PC-9 (cell line): ENCODE data around the gene ARHGAP35. TPM values are rescaled to one million over a fixed set of nuclear protein-coding genes. Genes with fewer than 3 reads are reported as not detected.
A peak's percentile ranks its signal among the peaks of the same experiment; 100 is the strongest.

ENCODE experiments used
- BruUV-seq: library from RNA; stranded (reverse); fragments of 400-500 nt; replicated peaks from 2 replicates; lab custom pipeline; 2021; lab: Mats Ljungman, UMichigan
- CTCF ChIA-PET: fragments of 300-600 bp; sonication (Branson Sonifier 250); formaldehyde crosslinking; loops from one replicate; lab custom pipeline; 2022; ENCODE audit warnings: antibody characterized with exemption; lab: Charles Lee
- POLR2A ChIA-PET: fragments of 300-600 bp; sonication (Branson Sonifier 250); formaldehyde crosslinking; loops from one replicate; lab custom pipeline; 2022; ENCODE audit warnings: antibody characterized with exemption; ENCODE audit not compliant: unreplicated experiment; lab: Charles Lee
- DNase-seq, 2 experiments: peaks; one replicate each; pipeline versions ENCODE4 v3.0.0 to v3.0.0-alpha.2; 2015 to 2022; ENCODE audit warnings: mixed read lengths in 1 of 2
- H2AFZ ChIP-seq: fragments of 200-600 bp; sonication (generic); 2 replicates; pipeline ENCODE4 v1.8.1; 2017; ENCODE audit warnings: antibody characterized with exemption
- H3F3A ChIP-seq: fragments of 200-600 bp; sonication (generic); 2 replicates; pipeline ENCODE4 v1.8.1; 2017; ENCODE audit warnings: antibody characterized with exemption, mild to moderate bottlenecking, low read depth; ENCODE audit not compliant: insufficient read depth
- H3K27ac ChIP-seq: fragments of 200-600 bp; sonication (generic); 2 replicates; pipeline ENCODE4 v1.6.1; 2016; ENCODE audit warnings: mixed run types
- H3K27me3 ChIP-seq: fragments of 200-600 bp; sonication (generic); 2 replicates; pipeline ENCODE4 v1.6.1; 2016; ENCODE audit warnings: low read depth, mixed run types; ENCODE audit not compliant: insufficient read depth
- H3K36me3 ChIP-seq: fragments of 200-600 bp; sonication (generic); 2 replicates; pipeline ENCODE4 v1.6.1; 2016; ENCODE audit warnings: low read depth, mixed run types
- H3K4me1 ChIP-seq: fragments of 200-600 bp; sonication (generic); replicated peaks from 2 replicates; pipeline ENCODE4 v1.6.1; 2016; ENCODE audit warnings: mixed run types; ENCODE audit not compliant: insufficient read depth
- H3K4me2 ChIP-seq: fragments of 200-600 bp; sonication (generic); 2 replicates; pipeline ENCODE4 v1.6.1; 2017; ENCODE audit warnings: mixed run types
- H3K4me3 ChIP-seq: fragments of 200-600 bp; sonication (generic); 2 replicates; pipeline ENCODE4 v1.6.1; 2016; ENCODE audit warnings: mixed run types
- H3K79me2 ChIP-seq: fragments of 200-600 bp; sonication (generic); 2 replicates; pipeline ENCODE4 v1.6.1; 2017; ENCODE audit warnings: low read depth, mixed run types
- H3K9me2 ChIP-seq: fragments of 200-600 bp; sonication (generic); 2 replicates; pipeline ENCODE4 v1.8.1; 2017; ENCODE audit warnings: mild to moderate bottlenecking; ENCODE audit not compliant: insufficient read depth
- H3K9me3 ChIP-seq: fragments of 200-600 bp; sonication (generic); 2 replicates; pipeline ENCODE4 v1.8.1; 2016; ENCODE audit warnings: low read depth; ENCODE audit not compliant: insufficient read depth
- H4K20me1 ChIP-seq: fragments of 200-600 bp; sonication (generic); 2 replicates; pipeline ENCODE4 v1.8.1; 2017; ENCODE audit not compliant: insufficient read depth
- CTCF ChIP-seq: fragments of 200-600 bp; sonication (generic); conservative IDR thresholded peaks from 2 replicates; pipeline ENCODE4 v1.6.1; 2017; ENCODE audit warnings: mixed run types, antibody characterized with exemption, mild to moderate bottlenecking, moderate library complexity
- EZH2 ChIP-seq: fragments of 200-600 bp; sonication (generic); IDR thresholded peaks from 2 replicates; pipeline ENCODE4 v1.8.0; 2017; ENCODE audit warnings: antibody characterized with exemption, low read depth
- intact Hi-C: fragments of 100-400 bp; cut with micrococcal nuclease; formaldehyde crosslinking; loops from one replicate; pipeline ENCODE4 v1.10.0; 2022; ENCODE audit not compliant: unreplicated experiment
- total RNA-seq: library from RNA; stranded (reverse); gene quantifications from 2 replicates; pipeline ENCODE4 v1.2.3, GENCODE V29; 2021

The ARHGAP35 gene
- total RNA-seq, 1 experiment from 2014 or later: 104 TPM

- no peak overlapping the region for H3K4me3 ChIP-seq
Measured at GRCh38 chr19:46813839-46814358, 46.9 kb upstream of the ARHGAP35 start.

GRCh38 chr19:46815833-46816627, 44.8 kb upstream of the ARHGAP35 start:
- ChIA-PET POLR2A (no interaction called here), CTCF (interaction anchor here (1.0 kb wide), 1 partner anchor 24 kb away, joined by 4 read pairs; no protein-coding TSS in a partner anchor)
- Histone ChIP-seq H3F3A (peaks cover 7% of the 10 kb centered on the region; the same call in 1 of the 2 replicates), H3K27ac (no peak overlapping the region), H3K4me3 (no peak overlapping the region), H3K9me2 (no peaks in the 10 kb centered on the region), H3K9me3 (no peaks in the 10 kb centered on the region), H3K4me1 (peaks cover 14% of the 10 kb centered on the region; the same call in 1 of the 2 replicates), H4K20me1 (no peaks in the 10 kb centered on the region; the same call in 1 of the 2 replicates), H2AFZ (no peak overlapping the region), H3K27me3 (no peaks in the 10 kb centered on the region), H3K4me2 (no peak overlapping the region), H3K36me3 (no peaks in the 10 kb centered on the region), H3K79me2 (no peaks in the 10 kb centered on the region)
- BruUV-seq: no TSS peak
- no peak for TF ChIP-seq EZH2
- TF ChIP-seq CTCF: no peak
- no peak for DNase-seq
- intact Hi-C loops: no loop called here

More at GRCh38 chr19:46813839-46814358, 46.9 kb upstream of the ARHGAP35 start:
- BruUV-seq: no TSS peak
- Histone ChIP-seq H3F3A (no peaks in the 10 kb centered on the region), H3K4me2 (no peak overlapping the region), H4K20me1 (no peaks in the 10 kb centered on the region; the same call in 1 of the 2 replicates), H3K4me1 (0 out of 2 replicates have a peak, but pooled peaks cover 7% of the 10 kb centered on the region), H3K9me2 (no peaks in the 10 kb centered on the region), H3K36me3 (no peaks in the 10 kb centered on the region), H3K79me2 (no peaks in the 10 kb centered on the region), H3K9me3 (no peaks in the 10 kb centered on the region), H3K27ac (no peak overlapping the region), H2AFZ (no peak overlapping the region), H3K27me3 (no peaks in the 10 kb centered on the region)
- peak in 1 of 2 experiments; percentile 40 for DNase-seq
- POLR2A ChIA-PET: no interaction called here
- CTCF ChIA-PET: interaction anchor here (0.6 kb wide), 1 partner anchor 26 kb away, joined by 7 read pairs; no protein-coding TSS in a partner anchor
- intact Hi-C loops: no loop called here
- TF ChIP-seq CTCF (no peak), EZH2 (no peak)

- H2AFZ ChIP-seq: no peak overlapping the region
- H3K27ac ChIP-seq: no peak overlapping the region
- no TSS peak for BruUV-seq
- no peaks in the 10 kb centered on the region for H4K20me1 ChIP-seq
- intact Hi-C loops: no loop called here
- ChIA-PET CTCF (no interaction called here), POLR2A (no interaction called here)
- no peak overlapping the region for H3K4me3 ChIP-seq
- H3K4me1 ChIP-seq: peaks cover 12% of the 10 kb centered on the region; the same call in 1 of the 2 replicates
- H3K9me2 ChIP-seq: no peaks in the 10 kb centered on the region
- no peaks in the 10 kb centered on the region for H3K27me3 ChIP-seq
- TF ChIP-seq EZH2 (no peak), CTCF (no peak)
- no peak overlapping the region for H3K4me2 ChIP-seq
- peaks cover 10% of the 10 kb centered on the region; the same call in 1 of the 2 replicates for H3F3A ChIP-seq
- H3K79me2 ChIP-seq: no peaks in the 10 kb centered on the region
- DNase-seq: peak in 1 of 2 experiments; percentile 47
- H3K9me3 ChIP-seq: no peaks in the 10 kb centered on the region
- H3K36me3 ChIP-seq: no peaks in the 10 kb centered on the region
Measured at GRCh38 chr19:46818812-46819211, 42.0 kb upstream of the ARHGAP35 start.
